HCT116 (cell line): ENCODE data around the gene ALDH16A1. TPM values are rescaled to one million over a fixed set of nuclear protein-coding genes. Genes with fewer than 3 reads are reported as not detected.

Experiments
- ATAC-seq: fragments of 200-7000 bp; cut with Tn5 transposase; 2 replicates; pipeline ENCODE4 v1.9.1; 2020; ENCODE audit warnings: mild to moderate bottlenecking, moderate library complexity
- BruUV-seq: library from RNA; stranded (reverse); fragments of 400-500 nt; replicated peaks from 2 replicates; lab custom pipeline; 2021; lab: Mats Ljungman, UMichigan
- CTCF ChIA-PET: fragments of 300-600 bp; sonication (Branson Sonifier 250); formaldehyde crosslinking; loops from one replicate; lab custom pipeline; 2021; ENCODE audit warnings: antibody characterized with exemption; lab: Charles Lee
- POLR2A ChIA-PET: fragments of 300-600, 350-600 bp; sonication (Branson Sonifier 250); formaldehyde crosslinking; loops from one replicate; lab custom pipeline; 2021; ENCODE audit warnings: antibody characterized with exemption; lab: Charles Lee
- RAD21 ChIA-PET, 2 experiments: fragments of 300-600 bp; sonication (Branson Sonifier 250); formaldehyde crosslinking; loops; one replicate each; lab custom pipeline; 2023; ENCODE audit warnings: low total read pairs in 2 of 2; ENCODE audit not compliant: uncharacterized antibody in 2 of 2, unreplicated experiment in 2 of 2, low non-redundant PET in 1 of 2; lab: Charles Lee
- DNase-seq: peaks from one replicate; pipeline ENCODE4 v3.0.0-alpha.2; 2010; ENCODE audit warnings: low read depth, low spot score
- H2AFZ ChIP-seq: fragments of 200-600 bp; shearing (Covaris generic), sonication (generic); 2 replicates; pipeline ENCODE4 v1.6.1; 2017; ENCODE audit warnings: low read depth, mixed run types, mixed read lengths, antibody characterized with exemption, low read length; ENCODE audit not compliant: poor library complexity, severe bottlenecking
- H3K27ac ChIP-seq: 2 replicates; pipeline ENCODE4 v1.5.1; 2012; ENCODE audit warnings: low read depth, low read length
- H3K27me3 ChIP-seq: fragments of 200-600 bp; sonication (generic); 2 replicates; pipeline ENCODE4 v1.6.1; 2016; ENCODE audit warnings: mixed run types, low read length, mixed read lengths; ENCODE audit not compliant: insufficient read depth
- H3K36me3 ChIP-seq, 2 experiments: fragments of 200-500 bp in 1 of 2; fragments of 200-600 bp in 1 of 2; sonication (Bioruptor generic) in 1 of 2; sonication (generic) in 1 of 2; 2 replicates each; pipeline versions ENCODE4 v1.5.1 to v1.6.1; 2014 to 2016; ENCODE audit warnings: low read length in 2 of 2, inconsistent platforms in 1 of 2, mixed read lengths in 1 of 2, mixed run types in 1 of 2; ENCODE audit not compliant: insufficient read depth in 2 of 2, control insufficient read depth in 1 of 2
- H3K4me1 ChIP-seq, 2 experiments: fragments of 200-600 bp in 1 of 2; sonication (generic) in 1 of 2; 2 replicates each; pipeline versions ENCODE4 v1.5.1 to v1.6.1; 2012 to 2017; ENCODE audit warnings: low read length in 2 of 2, inconsistent platforms in 1 of 2, mild to moderate bottlenecking in 1 of 2, mixed read lengths in 1 of 2, mixed run types in 1 of 2, moderate library complexity in 1 of 2; ENCODE audit not compliant: insufficient read depth in 2 of 2, control insufficient read depth in 1 of 2
- H3K4me2 ChIP-seq: fragments of 200-600 bp; sonication (generic); 2 replicates; pipeline ENCODE4 v1.6.1; 2017; ENCODE audit warnings: mixed run types, low read length, mixed read lengths
- H3K4me3 ChIP-seq, 2 experiments: fragments of 200-600 bp in 1 of 2; sonication (generic) in 1 of 2; replicated peaks in 1 of 2; 2 replicates each; pipeline ENCODE4 v1.5.1; 2011 to 2016; ENCODE audit warnings: low read length in 2 of 2, control low read depth in 1 of 2, low read depth in 1 of 2, mild to moderate bottlenecking in 1 of 2, mixed read lengths in 1 of 2, mixed run types in 1 of 2
- H3K79me2 ChIP-seq: fragments of 200-600 bp; sonication (generic); 2 replicates; pipeline ENCODE4 v1.6.1; 2017; ENCODE audit warnings: mild to moderate bottlenecking, mixed run types, low read length, moderate library complexity, mixed read lengths; ENCODE audit not compliant: insufficient read depth
- H3K9ac ChIP-seq: fragments of 200-600 bp; sonication (generic); 2 replicates; pipeline ENCODE4 v1.6.1; 2016; ENCODE audit warnings: low read length, mixed read lengths
- H3K9me2 ChIP-seq: fragments of 200-600 bp; sonication (generic), shearing (Covaris generic); 2 replicates; pipeline ENCODE4 v1.6.1; 2017; ENCODE audit warnings: mixed run types, mild to moderate bottlenecking, moderate library complexity; ENCODE audit not compliant: insufficient read depth
- H3K9me3 ChIP-seq, 2 experiments: fragments of 200-500 bp in 1 of 2; fragments of 200-600 bp in 1 of 2; sonication (Bioruptor generic) in 1 of 2; sonication (generic) in 1 of 2; 2 replicates each; pipeline ENCODE4 v1.6.1; 2014 to 2017; ENCODE audit warnings: low read length in 2 of 2, mixed read lengths in 2 of 2, inconsistent platforms in 1 of 2, low read depth in 1 of 2, mild to moderate bottlenecking in 1 of 2, mixed run types in 1 of 2, moderate library complexity in 1 of 2; ENCODE audit not compliant: control insufficient read depth in 1 of 2, insufficient read depth in 1 of 2
- H4K20me1 ChIP-seq: fragments of 200-600 bp; sonication (generic), shearing (Covaris generic); 2 replicates; pipeline ENCODE4 v1.6.1; 2017; ENCODE audit warnings: mixed run types, mild to moderate bottlenecking, moderate library complexity; ENCODE audit not compliant: insufficient read depth
- ATF3 ChIP-seq: IDR thresholded peaks from 2 replicates; pipeline ENCODE4 v1.6.1; 2012
- CBX3 ChIP-seq: IDR thresholded peaks from 2 replicates; pipeline ENCODE4 v1.6.1; 2012; ENCODE audit warnings: low read depth
- EGR1 ChIP-seq: IDR thresholded peaks from 2 replicates; pipeline ENCODE4 v1.6.1; 2012; ENCODE audit warnings: low read depth
- EZH2 ChIP-seq: fragments of 200-600 bp; sonication (generic); IDR thresholded peaks from 2 replicates; pipeline ENCODE4 v1.6.1; 2017; ENCODE audit warnings: antibody characterized with exemption, mixed run types
- EZH2phosphoT487 ChIP-seq: fragments of 200-600 bp; IDR thresholded peaks from 2 replicates; pipeline ENCODE4 v1.6.1; 2018; ENCODE audit warnings: antibody characterized with exemption, borderline replicate concordance
- JUND ChIP-seq: IDR thresholded peaks from 2 replicates; pipeline ENCODE4 v1.6.1; 2012
- POLR2AphosphoS5 ChIP-seq: IDR thresholded peaks from 2 replicates; pipeline ENCODE4 v1.6.1; 2011; ENCODE audit warnings: mild to moderate bottlenecking, low read depth, low read length, moderate library complexity
- SIN3A ChIP-seq: IDR thresholded peaks from 2 replicates; pipeline ENCODE4 v1.6.1; 2012; ENCODE audit warnings: low read depth
- SP1 ChIP-seq: IDR thresholded peaks from 2 replicates; pipeline ENCODE4 v1.6.1; 2012; ENCODE audit warnings: low read depth
- SRF ChIP-seq: IDR thresholded peaks from 2 replicates; pipeline ENCODE4 v1.6.1; 2012; ENCODE audit warnings: low read depth
- YY1 ChIP-seq: IDR thresholded peaks from 2 replicates; pipeline ENCODE4 v1.6.1; 2011; ENCODE audit warnings: low read length, low read depth, moderate library complexity, mild to moderate bottlenecking; ENCODE audit not compliant: insufficient replicate concordance; ENCODE audit errors: extremely low read depth
- ZFX ChIP-seq: fragments of 450-650 bp; IDR thresholded peaks from 2 replicates; pipeline ENCODE4 v1.6.1; 2017
- ZNF274 ChIP-seq: fragments of 200-500 bp; sonication (Bioruptor generic); IDR thresholded peaks from 2 replicates; pipeline ENCODE4 v1.6.1; 2014; ENCODE audit warnings: mild to moderate bottlenecking, low read depth, low read length, inconsistent platforms
- intact Hi-C: fragments of 100-400 bp; cut with micrococcal nuclease; formaldehyde crosslinking; loops from 2 replicates; pipeline ENCODE4 v1.10.0; 2022
- total RNA-seq: library from RNA; stranded (reverse); gene quantifications from one replicate; pipeline ENCODE4 v1.2.1, GENCODE V29; 2021; ENCODE audit not compliant: unreplicated experiment
- TF ChIP-seq, protein P1 (sequence below), 3 experiments: fragments of 200-600 bp in 1 of 3; sonication (generic) in 1 of 3; IDR thresholded peaks in 2 of 3; conservative IDR thresholded peaks in 1 of 3; 2 replicates each; pipeline ENCODE4 v1.5.1; 2012 to 2017; ENCODE audit warnings: low read depth in 2 of 3, low read length in 2 of 3, antibody characterized with exemption in 1 of 3, borderline replicate concordance in 1 of 3, control low read depth in 1 of 3, mild to moderate bottlenecking in 1 of 3, mixed read lengths in 1 of 3, mixed run types in 1 of 3, moderate library complexity in 1 of 3; ENCODE audit not compliant: insufficient read depth in 1 of 3
- TF ChIP-seq, protein P2 (sequence below): IDR thresholded peaks from 2 replicates; pipeline ENCODE4 v1.6.1; 2012
- TF ChIP-seq, protein P3 (sequence below): IDR thresholded peaks from 2 replicates; pipeline ENCODE4 v1.6.1; 2012; ENCODE audit warnings: low read depth

Gene ALDH16A1
- total RNA-seq, 1 experiment from 2014 or later = 22.8 TPM

DNA sequence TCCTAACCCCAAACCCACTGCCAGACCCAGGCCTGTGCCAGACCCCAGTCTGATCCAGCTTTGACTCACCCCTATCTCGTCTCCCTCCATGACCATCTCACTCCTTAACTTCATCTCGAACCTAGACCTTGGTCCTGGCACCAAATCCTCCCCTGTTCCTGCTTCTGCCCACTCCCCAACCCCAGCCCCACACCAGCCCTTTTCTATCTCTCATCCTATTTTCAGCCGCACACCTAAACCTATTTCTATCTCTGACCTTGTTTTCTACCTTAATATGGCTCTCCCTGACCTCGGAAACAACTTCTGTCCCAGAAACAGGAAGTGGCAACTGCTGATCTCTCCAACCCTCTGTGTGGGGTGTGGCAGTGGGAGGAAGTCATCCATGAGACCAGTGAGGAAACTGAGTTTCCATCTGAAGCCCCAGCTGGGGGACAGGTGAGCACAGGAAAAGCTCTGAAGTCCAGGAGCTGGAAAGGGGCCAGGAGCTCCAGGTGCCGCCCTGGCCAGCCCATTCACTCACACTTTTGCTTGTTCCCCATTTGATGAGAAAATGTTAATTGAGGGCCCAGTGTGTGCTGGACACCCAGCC, 43.5 kb upstream of the ALDH16A1 start (continued):
- TF ChIP-seq, protein P1, sequence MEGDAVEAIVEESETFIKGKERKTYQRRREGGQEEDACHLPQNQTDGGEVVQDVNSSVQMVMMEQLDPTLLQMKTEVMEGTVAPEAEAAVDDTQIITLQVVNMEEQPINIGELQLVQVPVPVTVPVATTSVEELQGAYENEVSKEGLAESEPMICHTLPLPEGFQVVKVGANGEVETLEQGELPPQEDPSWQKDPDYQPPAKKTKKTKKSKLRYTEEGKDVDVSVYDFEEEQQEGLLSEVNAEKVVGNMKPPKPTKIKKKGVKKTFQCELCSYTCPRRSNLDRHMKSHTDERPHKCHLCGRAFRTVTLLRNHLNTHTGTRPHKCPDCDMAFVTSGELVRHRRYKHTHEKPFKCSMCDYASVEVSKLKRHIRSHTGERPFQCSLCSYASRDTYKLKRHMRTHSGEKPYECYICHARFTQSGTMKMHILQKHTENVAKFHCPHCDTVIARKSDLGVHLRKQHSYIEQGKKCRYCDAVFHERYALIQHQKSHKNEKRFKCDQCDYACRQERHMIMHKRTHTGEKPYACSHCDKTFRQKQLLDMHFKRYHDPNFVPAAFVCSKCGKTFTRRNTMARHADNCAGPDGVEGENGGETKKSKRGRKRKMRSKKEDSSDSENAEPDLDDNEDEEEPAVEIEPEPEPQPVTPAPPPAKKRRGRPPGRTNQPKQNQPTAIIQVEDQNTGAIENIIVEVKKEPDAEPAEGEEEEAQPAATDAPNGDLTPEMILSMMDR (IDR thresholded peaks at IDR 0.05 in 2 of 3, conservative IDR thresholded peaks at IDR 0.05 in 1 of 3; ENCODE audit: borderline replicate concordance in 1 of 3, insufficient read depth in 1 of 3, low read depth in 2 of 3, low read length in 2 of 3) = no peak

GRCh38 chr19:49411681-49412326, 41.2 kb upstream of the ALDH16A1 start:
- no peak overlapping the region for H3K4me3 ChIP-seq
- H2AFZ ChIP-seq = no peak overlapping the region
- H3K27me3 ChIP-seq = no peaks in the 10 kb centered on the region
- no peaks in the 10 kb centered on the region for H3K9me3 ChIP-seq
- TF ChIP-seq SIN3A (no peak), EZH2phosphoT487 (no peak), ATF3 (no peak), SRF (no peak), POLR2AphosphoS5 (no peak), YY1 (no peak), EGR1 (no peak), JUND (no peak), SP1 (no peak), CBX3 (no peak), ZFX (no peak), EZH2 (no peak), ZNF274 (no peak)
- TF ChIP-seq, protein P2, sequence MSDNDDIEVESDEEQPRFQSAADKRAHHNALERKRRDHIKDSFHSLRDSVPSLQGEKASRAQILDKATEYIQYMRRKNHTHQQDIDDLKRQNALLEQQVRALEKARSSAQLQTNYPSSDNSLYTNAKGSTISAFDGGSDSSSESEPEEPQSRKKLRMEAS = no peak
- TF ChIP-seq, protein P3, sequence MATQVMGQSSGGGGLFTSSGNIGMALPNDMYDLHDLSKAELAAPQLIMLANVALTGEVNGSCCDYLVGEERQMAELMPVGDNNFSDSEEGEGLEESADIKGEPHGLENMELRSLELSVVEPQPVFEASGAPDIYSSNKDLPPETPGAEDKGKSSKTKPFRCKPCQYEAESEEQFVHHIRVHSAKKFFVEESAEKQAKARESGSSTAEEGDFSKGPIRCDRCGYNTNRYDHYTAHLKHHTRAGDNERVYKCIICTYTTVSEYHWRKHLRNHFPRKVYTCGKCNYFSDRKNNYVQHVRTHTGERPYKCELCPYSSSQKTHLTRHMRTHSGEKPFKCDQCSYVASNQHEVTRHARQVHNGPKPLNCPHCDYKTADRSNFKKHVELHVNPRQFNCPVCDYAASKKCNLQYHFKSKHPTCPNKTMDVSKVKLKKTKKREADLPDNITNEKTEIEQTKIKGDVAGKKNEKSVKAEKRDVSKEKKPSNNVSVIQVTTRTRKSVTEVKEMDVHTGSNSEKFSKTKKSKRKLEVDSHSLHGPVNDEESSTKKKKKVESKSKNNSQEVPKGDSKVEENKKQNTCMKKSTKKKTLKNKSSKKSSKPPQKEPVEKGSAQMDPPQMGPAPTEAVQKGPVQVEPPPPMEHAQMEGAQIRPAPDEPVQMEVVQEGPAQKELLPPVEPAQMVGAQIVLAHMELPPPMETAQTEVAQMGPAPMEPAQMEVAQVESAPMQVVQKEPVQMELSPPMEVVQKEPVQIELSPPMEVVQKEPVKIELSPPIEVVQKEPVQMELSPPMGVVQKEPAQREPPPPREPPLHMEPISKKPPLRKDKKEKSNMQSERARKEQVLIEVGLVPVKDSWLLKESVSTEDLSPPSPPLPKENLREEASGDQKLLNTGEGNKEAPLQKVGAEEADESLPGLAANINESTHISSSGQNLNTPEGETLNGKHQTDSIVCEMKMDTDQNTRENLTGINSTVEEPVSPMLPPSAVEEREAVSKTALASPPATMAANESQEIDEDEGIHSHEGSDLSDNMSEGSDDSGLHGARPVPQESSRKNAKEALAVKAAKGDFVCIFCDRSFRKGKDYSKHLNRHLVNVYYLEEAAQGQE = no peak
- RAD21 ChIA-PET = no interaction called here
- no peak overlapping the region for H3K4me2 ChIP-seq
- intact Hi-C loops = no loop called here
- no peak overlapping the region for H3K9ac ChIP-seq
- no peak overlapping the region for H3K27ac ChIP-seq
- H3K4me1 ChIP-seq = peaks cover 2 to 15% of the 10 kb centered on the region in 2 experiments; a peak in 1 of 4 replicates
- no peaks in the 10 kb centered on the region for H4K20me1 ChIP-seq
- no peaks in the 10 kb centered on the region for H3K9me2 ChIP-seq
- no peaks in the 10 kb centered on the region for H3K36me3 ChIP-seq
- CTCF ChIA-PET = no interaction called here
- no peak for ATAC-seq
- no TSS peak for BruUV-seq
- POLR2A ChIA-PET = interaction anchor here (1.1 kb wide), 1 partner anchor 31 kb away, joined by 6 read pairs; no protein-coding TSS in a partner anchor
- no peaks in the 10 kb centered on the region for H3K79me2 ChIP-seq
- DNase-seq = no peak
